HepG2 (cell line): ENCODE measurements around the gene SULT4A1.

Experiments
- ARNT ChIP-seq: fragments of 450-650 bp; IDR thresholded peaks from 2 replicates; pipeline ENCODE4 v1.6.1; 2017
- EP300 ChIP-seq, 3 experiments: sonication (generic) in 1 of 3; formaldehyde crosslinking in 1 of 3; IDR thresholded peaks; 2 replicates each; pipeline versions ENCODE4 v1.5.1 to v1.6.1; 2011 to 2020; ENCODE audit warnings: low read depth in 2 of 3, low read length in 2 of 3, borderline replicate concordance in 1 of 3, improper control_type of control experiment in 1 of 3, mild to moderate bottlenecking in 1 of 3, missing genetic modification reagents in 1 of 3, moderate library complexity in 1 of 3
- NCOR1 ChIP-seq: fragments of 200-600 bp; sonication (generic); IDR thresholded peaks from 2 replicates; pipeline ENCODE4 v1.7.0; 2017; ENCODE audit warnings: antibody characterized with exemption, low read length, borderline replicate concordance
- ZNF550 ChIP-seq: sonication (generic); formaldehyde crosslinking; IDR thresholded peaks from 2 replicates; pipeline ENCODE4 v1.4.0; 2020; ENCODE audit warnings: mild to moderate bottlenecking, missing genetic modification reagents, borderline replicate concordance

- no peak for TF ChIP-seq ZNF550 (CRISPR knock-in tag)
- TF ChIP-seq NCOR1: no peak
- no peak for TF ChIP-seq ARNT
- no peak for TF ChIP-seq EP300 (IDR thresholded peaks at IDR 0.05; ENCODE audit: low read depth in 2 of 2, low read length in 2 of 2)
- TF ChIP-seq EP300 (CRISPR knock-in tag; IDR thresholded peaks at IDR 0.05; ENCODE audit: borderline replicate concordance): no peak
Observed at GRCh38 chr22:43886231-43886630, 23.9 kb upstream of the SULT4A1 start.
